GM23338 (cell line): ENCODE results near the gene AOC1.

Source experiments
- EZH2 ChIP-seq: fragments of 200-600 bp; sonication (generic); IDR thresholded peaks from one replicate; pipeline ENCODE4 v1.8.0; 2017; ENCODE audit warnings: antibody characterized with exemption, mild to moderate bottlenecking, low read depth; ENCODE audit not compliant: unreplicated experiment
- TF ChIP-seq, protein P1 (sequence below), 2 experiments: fragments of 200-600 bp in 1 of 2; sonication (generic) in 1 of 2; conservative IDR thresholded peaks; 2 replicates each; pipeline versions ENCODE4 v1.5.1 to v1.6.1; 2016 to 2017; ENCODE audit warnings: antibody characterized with exemption in 2 of 2, low read depth in 2 of 2, mild to moderate bottlenecking in 2 of 2, moderate library complexity in 1 of 2

DNA sequence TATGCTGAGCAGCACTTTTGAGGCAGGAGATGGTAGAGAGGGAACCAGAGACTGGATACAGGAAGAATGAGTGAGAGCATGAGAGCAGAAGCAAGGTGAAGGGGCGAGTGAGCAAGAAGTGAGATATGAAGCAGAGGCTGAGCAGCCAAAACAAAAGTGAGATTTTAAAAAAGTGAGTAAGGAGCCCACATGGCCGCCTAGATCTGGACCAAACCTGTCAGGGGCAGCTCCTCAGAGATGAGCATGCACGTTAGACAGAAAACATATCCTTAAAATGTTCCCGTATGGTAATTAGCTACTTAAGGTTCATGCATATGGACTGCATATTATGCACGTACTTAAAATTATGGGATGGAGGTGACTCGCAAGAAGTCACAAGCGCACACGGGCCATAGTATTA is 29.3 kb upstream of the AOC1 start:
- TF ChIP-seq, protein P1, sequence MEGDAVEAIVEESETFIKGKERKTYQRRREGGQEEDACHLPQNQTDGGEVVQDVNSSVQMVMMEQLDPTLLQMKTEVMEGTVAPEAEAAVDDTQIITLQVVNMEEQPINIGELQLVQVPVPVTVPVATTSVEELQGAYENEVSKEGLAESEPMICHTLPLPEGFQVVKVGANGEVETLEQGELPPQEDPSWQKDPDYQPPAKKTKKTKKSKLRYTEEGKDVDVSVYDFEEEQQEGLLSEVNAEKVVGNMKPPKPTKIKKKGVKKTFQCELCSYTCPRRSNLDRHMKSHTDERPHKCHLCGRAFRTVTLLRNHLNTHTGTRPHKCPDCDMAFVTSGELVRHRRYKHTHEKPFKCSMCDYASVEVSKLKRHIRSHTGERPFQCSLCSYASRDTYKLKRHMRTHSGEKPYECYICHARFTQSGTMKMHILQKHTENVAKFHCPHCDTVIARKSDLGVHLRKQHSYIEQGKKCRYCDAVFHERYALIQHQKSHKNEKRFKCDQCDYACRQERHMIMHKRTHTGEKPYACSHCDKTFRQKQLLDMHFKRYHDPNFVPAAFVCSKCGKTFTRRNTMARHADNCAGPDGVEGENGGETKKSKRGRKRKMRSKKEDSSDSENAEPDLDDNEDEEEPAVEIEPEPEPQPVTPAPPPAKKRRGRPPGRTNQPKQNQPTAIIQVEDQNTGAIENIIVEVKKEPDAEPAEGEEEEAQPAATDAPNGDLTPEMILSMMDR (conservative IDR thresholded peaks at IDR 0.05; ENCODE audit: low read depth in 2 of 2) = no peak
- TF ChIP-seq EZH2 = no peak
